H9 (cell line): ENCODE results near the gene ARL4C. TPM values are rescaled to one million over a fixed set of nuclear protein-coding genes. Genes with fewer than 3 reads are reported as not detected.

Source experiments
- DNase-seq: peaks from one replicate; pipeline ENCODE4 v3.0.0-alpha.2; 2017
- H2AFZ ChIP-seq: one replicate; pipeline ENCODE4 v1.6.1; 2013; ENCODE audit warnings: mild to moderate bottlenecking, low read length, control low read depth, moderate library complexity
- H2AK5ac ChIP-seq: 2 replicates; pipeline ENCODE4 v1.6.1; 2013; ENCODE audit warnings: low read length, control low read depth, mixed read lengths; ENCODE audit not compliant: insufficient read length
- H2BK120ac ChIP-seq: one replicate; pipeline ENCODE4 v1.6.1; 2013; ENCODE audit warnings: low read depth, mild to moderate bottlenecking, low read length, control low read depth, inconsistent platforms; ENCODE audit not compliant: poor library complexity, severe bottlenecking
- H2BK12ac ChIP-seq: 2 replicates; pipeline ENCODE4 v1.6.1; 2013; ENCODE audit warnings: low read length, control low read depth, mixed read lengths, low read depth; ENCODE audit not compliant: insufficient read length
- H2BK15ac ChIP-seq: 2 replicates; pipeline ENCODE4 v1.6.1; 2013; ENCODE audit warnings: low read depth, low read length, control low read depth
- H2BK20ac ChIP-seq: one replicate; pipeline ENCODE4 v1.6.1; 2013; ENCODE audit warnings: low read depth, mild to moderate bottlenecking, low read length, control low read depth, inconsistent platforms; ENCODE audit not compliant: poor library complexity, severe bottlenecking
- H2BK5ac ChIP-seq: 2 replicates; pipeline ENCODE4 v1.6.1; 2013; ENCODE audit warnings: low read length, control low read depth, mixed read lengths; ENCODE audit not compliant: insufficient read length
- H3K14ac ChIP-seq: 2 replicates; pipeline ENCODE4 v1.6.1; 2013; ENCODE audit warnings: low read length, control low read depth; ENCODE audit not compliant: insufficient read depth
- H3K18ac ChIP-seq: 2 replicates; pipeline ENCODE4 v1.6.1; 2013; ENCODE audit warnings: low read depth, mild to moderate bottlenecking, mixed read lengths, low read length, control low read depth; ENCODE audit not compliant: insufficient read length
- H3K23ac ChIP-seq: 2 replicates; pipeline ENCODE4 v1.6.1; 2013; ENCODE audit warnings: low read length, control low read depth, mixed read lengths, low read depth; ENCODE audit not compliant: insufficient read length
- H3K23me2 ChIP-seq: 2 replicates; pipeline ENCODE4 v1.6.1; 2013; ENCODE audit warnings: low read depth, mild to moderate bottlenecking, mixed read lengths, low read length, control low read depth; ENCODE audit not compliant: insufficient read length, poor library complexity, severe bottlenecking
- H3K27ac ChIP-seq: 2 replicates; pipeline ENCODE4 v1.5.1; 2013; ENCODE audit warnings: low read length, control low read depth, mixed read lengths, low read depth; ENCODE audit not compliant: insufficient read length
- H3K27me3 ChIP-seq: 2 replicates; pipeline ENCODE4 v1.6.1; 2013; ENCODE audit warnings: low read length, control low read depth, inconsistent platforms; ENCODE audit not compliant: insufficient read depth
- H3K4ac ChIP-seq: 2 replicates; pipeline ENCODE4 v1.6.1; 2013; ENCODE audit warnings: low read depth, mild to moderate bottlenecking, control low read depth, inconsistent platforms, low read length, moderate library complexity
- H3K4me1 ChIP-seq: 2 replicates; pipeline ENCODE4 v1.6.1; 2013; ENCODE audit warnings: low read length, control low read depth, inconsistent platforms; ENCODE audit not compliant: insufficient read depth
- H3K4me2 ChIP-seq: 2 replicates; pipeline ENCODE4 v1.6.1; 2013; ENCODE audit warnings: low read length, control low read depth, mixed read lengths; ENCODE audit not compliant: insufficient read length, insufficient read depth
- H3K56ac ChIP-seq: 2 replicates; pipeline ENCODE4 v1.6.1; 2013; ENCODE audit warnings: low read depth, mild to moderate bottlenecking, mixed read lengths, low read length, control low read depth; ENCODE audit not compliant: insufficient read length
- H3K79me1 ChIP-seq: 2 replicates; pipeline ENCODE4 v1.6.1; 2013; ENCODE audit warnings: low read depth, mild to moderate bottlenecking, moderate library complexity, low read length, control low read depth, inconsistent platforms; ENCODE audit not compliant: insufficient read depth, poor library complexity, severe bottlenecking
- H3K79me2 ChIP-seq: 2 replicates; pipeline ENCODE4 v1.6.1; 2013; ENCODE audit warnings: low read length, control low read depth, inconsistent platforms; ENCODE audit not compliant: insufficient read depth
- H3K9ac ChIP-seq: 2 replicates; pipeline ENCODE4 v1.6.1; 2013; ENCODE audit warnings: low read length, control low read depth, mixed read lengths; ENCODE audit not compliant: insufficient read length; ENCODE audit errors: extremely low read depth
- H3K9me3 ChIP-seq: one replicate; pipeline ENCODE4 v1.6.1; 2013; ENCODE audit warnings: low read depth, low read length, inconsistent platforms; ENCODE audit not compliant: control insufficient read depth
- H3T11ph ChIP-seq: one replicate; pipeline ENCODE4 v1.6.1; 2013; ENCODE audit warnings: mild to moderate bottlenecking, low read length, control low read depth, inconsistent platforms
- H4K20me1 ChIP-seq: one replicate; pipeline ENCODE4 v1.6.1; 2013; ENCODE audit not compliant: control insufficient read depth, insufficient read length, insufficient read depth
- H4K5ac ChIP-seq: 2 replicates; pipeline ENCODE4 v1.6.1; 2013; ENCODE audit warnings: low read depth, mild to moderate bottlenecking, mixed read lengths, low read length, control low read depth; ENCODE audit not compliant: insufficient read length
- H4K8ac ChIP-seq: replicated peaks from 2 replicates; pipeline ENCODE4 v1.6.1; 2013; ENCODE audit warnings: low read length, control low read depth, mixed read lengths, low read depth; ENCODE audit not compliant: insufficient read length
- H4K91ac ChIP-seq: 2 replicates; pipeline ENCODE4 v1.6.1; 2013; ENCODE audit warnings: low read depth, mild to moderate bottlenecking, moderate library complexity, mixed read lengths, low read length, control low read depth; ENCODE audit not compliant: insufficient read length
- H3K27ac Mint-ChIP-seq, 3 experiments: 2 replicates in 2 of 3; 3 replicates in 1 of 3; pipeline ENCODE4 v1.8.0; 2020 to 2021; ENCODE audit warnings: mixed read lengths in 3 of 3, mild to moderate bottlenecking in 1 of 3, moderate library complexity in 1 of 3
- H3K27me3 Mint-ChIP-seq: 2 replicates; pipeline ENCODE4 v1.8.0; 2021; ENCODE audit warnings: low read depth, mild to moderate bottlenecking, moderate library complexity, mixed read lengths
- H3K36me3 Mint-ChIP-seq, 3 experiments: 2 replicates in 2 of 3; 3 replicates in 1 of 3; pipeline ENCODE4 v1.8.0; 2020 to 2021; ENCODE audit warnings: low read depth in 3 of 3, mixed read lengths in 3 of 3; ENCODE audit not compliant: insufficient read depth in 1 of 3
- H3K4me1 Mint-ChIP-seq, 2 experiments: 2 replicates each; pipeline ENCODE4 v1.8.0; 2020; ENCODE audit warnings: mixed read lengths in 2 of 2
- H3K4me3 Mint-ChIP-seq, 2 experiments: 2 replicates in 1 of 2; 3 replicates in 1 of 2; pipeline ENCODE4 v1.8.0; 2020 to 2021; ENCODE audit warnings: mild to moderate bottlenecking in 2 of 2, mixed read lengths in 2 of 2, moderate library complexity in 1 of 2
- H3K9me3 Mint-ChIP-seq, 2 experiments: 2 replicates in 1 of 2; 3 replicates in 1 of 2; pipeline ENCODE4 v1.8.0; 2020; ENCODE audit warnings: mild to moderate bottlenecking in 2 of 2, mixed read lengths in 2 of 2, moderate library complexity in 1 of 2
- WGBS: extraction: QIAGEN DNeasy Blood & Tissue Kit; methylation state at CpG from one replicate; pipeline ENCODE4 v1.1.7; 2013; ENCODE audit warnings: missing lambda C conversion rate, low lambda C conversion rate, mixed read lengths; ENCODE audit not compliant: insufficient read length; ENCODE audit errors: extremely low coverage; 5-methylcytosine and 5-hydroxymethylcytosine counted together
- total RNA-seq: library from RNA; stranded (reverse); gene quantifications from 2 replicates; pipeline ENCODE4 v1.2.1, GENCODE V29; 2021
- TF ChIP-seq, protein P1 (sequence below): fragments of 200-600 bp; sonication (generic); conservative IDR thresholded peaks from 3 replicates; pipeline ENCODE4 v1.8.0; 2021; ENCODE audit warnings: antibody characterized with exemption, mild to moderate bottlenecking

ARL4C gene
- total RNA-seq, 1 experiment from 2014 or later, result 12.0 TPM

DNA sequence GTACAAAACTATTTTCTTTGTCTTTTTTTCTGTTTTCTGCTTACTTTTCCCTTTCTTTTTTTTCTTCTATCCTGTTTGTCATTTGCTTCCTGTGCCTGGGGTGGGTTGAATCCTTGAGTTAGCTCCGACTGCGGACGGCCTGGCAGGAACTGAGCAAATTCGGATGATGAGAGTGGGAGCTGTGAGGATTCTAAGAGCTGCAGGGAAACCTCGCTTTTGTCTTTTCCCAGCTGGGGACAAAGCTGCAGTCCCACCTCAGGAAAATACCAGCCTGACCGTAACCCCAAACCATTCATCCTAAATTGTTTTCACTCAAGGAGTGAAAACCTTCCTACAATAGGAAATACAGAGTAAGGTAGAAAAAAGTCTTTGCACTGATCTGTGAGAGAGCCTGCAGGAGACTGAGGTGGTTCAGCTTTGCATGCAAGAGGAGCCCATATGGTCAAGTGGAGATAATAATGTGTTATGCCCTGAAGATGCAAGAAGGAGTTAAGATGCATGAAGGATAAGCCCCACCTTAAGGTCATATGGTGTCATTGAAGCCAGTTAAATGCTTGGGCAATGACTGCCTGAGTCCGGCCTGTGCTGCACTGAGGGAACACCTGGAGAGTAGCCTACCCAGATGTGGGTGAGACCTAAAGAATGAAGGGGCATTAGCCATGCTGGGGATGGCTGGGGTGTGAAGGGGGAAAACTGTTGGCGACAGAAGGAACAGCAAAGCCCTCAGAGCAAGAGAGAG, 31.7 kb upstream of the ARL4C start:
- no peak overlapping the region for H2BK12ac ChIP-seq
- no peak overlapping the region for H3K4ac ChIP-seq
- TF ChIP-seq, protein P1, sequence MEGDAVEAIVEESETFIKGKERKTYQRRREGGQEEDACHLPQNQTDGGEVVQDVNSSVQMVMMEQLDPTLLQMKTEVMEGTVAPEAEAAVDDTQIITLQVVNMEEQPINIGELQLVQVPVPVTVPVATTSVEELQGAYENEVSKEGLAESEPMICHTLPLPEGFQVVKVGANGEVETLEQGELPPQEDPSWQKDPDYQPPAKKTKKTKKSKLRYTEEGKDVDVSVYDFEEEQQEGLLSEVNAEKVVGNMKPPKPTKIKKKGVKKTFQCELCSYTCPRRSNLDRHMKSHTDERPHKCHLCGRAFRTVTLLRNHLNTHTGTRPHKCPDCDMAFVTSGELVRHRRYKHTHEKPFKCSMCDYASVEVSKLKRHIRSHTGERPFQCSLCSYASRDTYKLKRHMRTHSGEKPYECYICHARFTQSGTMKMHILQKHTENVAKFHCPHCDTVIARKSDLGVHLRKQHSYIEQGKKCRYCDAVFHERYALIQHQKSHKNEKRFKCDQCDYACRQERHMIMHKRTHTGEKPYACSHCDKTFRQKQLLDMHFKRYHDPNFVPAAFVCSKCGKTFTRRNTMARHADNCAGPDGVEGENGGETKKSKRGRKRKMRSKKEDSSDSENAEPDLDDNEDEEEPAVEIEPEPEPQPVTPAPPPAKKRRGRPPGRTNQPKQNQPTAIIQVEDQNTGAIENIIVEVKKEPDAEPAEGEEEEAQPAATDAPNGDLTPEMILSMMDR, result peak; percentile 43
- H3K9ac ChIP-seq, result no peak overlapping the region
- H3K23ac ChIP-seq, result no peak overlapping the region
- no peak overlapping the region for H2BK5ac ChIP-seq
- WGBS, result no CpG with 5 or more reads among the region's 8 CpGs
- H3K14ac ChIP-seq, result no peak overlapping the region
- no peak overlapping the region for H4K8ac ChIP-seq
- H3K9me3 Mint-ChIP-seq, result peaks cover 11 to 17% of the 10 kb centered on the region in 2 experiments; a peak in 4 of 5 replicates
- H3T11ph ChIP-seq, result no peak overlapping the region
- H3K79me1 ChIP-seq, result no peaks in the 10 kb centered on the region
- DNase-seq, result no peak
- H3K4me1 Mint-ChIP-seq, result peaks cover 19 to 30% of the 10 kb centered on the region in 2 experiments
- no peaks in the 10 kb centered on the region for H3K27me3 ChIP-seq
- H3K18ac ChIP-seq, result no peak overlapping the region
- no peak overlapping the region for H2BK20ac ChIP-seq
- no peak overlapping the region for H4K91ac ChIP-seq
- no peak overlapping the region for H2AFZ ChIP-seq
- peaks cover 4% of the 10 kb centered on the region for H3K27me3 Mint-ChIP-seq
- H3K4me1 ChIP-seq, result 0 out of 2 replicates have a peak, but pooled peaks cover 3% of the 10 kb centered on the region
- H3K23me2 ChIP-seq, result no peaks in the 10 kb centered on the region
- no peak overlapping the region for H2AK5ac ChIP-seq
- no peaks in the 10 kb centered on the region for H3K9me3 ChIP-seq
- no peak overlapping the region for H3K56ac ChIP-seq
- no peaks in the 10 kb centered on the region for H4K20me1 ChIP-seq
- H2BK15ac ChIP-seq, result no peak overlapping the region
- H3K79me2 ChIP-seq, result no peaks in the 10 kb centered on the region
- peaks cover 0 to 14% (median 4%) of the 10 kb centered on the region in 3 experiments; a peak in 4 of 7 replicates for H3K36me3 Mint-ChIP-seq
- H4K5ac ChIP-seq, result no peak overlapping the region
- peak overlapping the region in 1 of 2 experiments; percentile 15; a peak in 1 of 5 replicates for H3K4me3 Mint-ChIP-seq
- H3K27ac ChIP-seq, result no peak overlapping the region
- H2BK120ac ChIP-seq, result no peak overlapping the region
- H3K27ac Mint-ChIP-seq, result peak overlapping the region in 1 of 3 experiments; percentile 62; a peak in 2 of 7 replicates
- no peak overlapping the region for H3K4me2 ChIP-seq
